GM12874 (cell line): ENCODE data around the gene ALS2.

Experiments used
- TF ChIP-seq, protein P1 (sequence below): IDR thresholded peaks from 2 replicates; pipeline ENCODE4 v1.5.1; 2011; ENCODE audit warnings: low read depth, mild to moderate bottlenecking, control low read depth, low read length, moderate library complexity; ENCODE audit not compliant: insufficient read depth

The ALS2 gene

DNA sequence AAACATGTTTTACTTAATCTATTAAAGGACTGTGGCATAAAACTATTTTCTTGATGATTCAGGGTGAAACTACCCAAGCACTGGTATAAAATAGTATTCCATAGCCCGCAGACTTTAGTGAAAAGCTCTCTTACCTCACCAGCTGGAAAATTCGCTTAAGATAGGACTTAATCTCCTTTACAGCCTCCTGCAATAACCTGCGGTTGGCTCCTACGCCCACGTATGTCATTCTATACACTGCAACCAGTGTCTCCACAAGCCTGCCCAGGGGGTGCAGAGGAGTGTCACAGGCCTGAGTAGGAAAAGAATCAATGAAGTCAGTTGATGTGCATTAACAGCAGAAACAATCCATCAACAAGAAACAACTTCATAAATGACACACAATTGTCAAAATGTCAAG is 71.0 kb downstream of the ALS2 start:
- TF ChIP-seq, protein P1, sequence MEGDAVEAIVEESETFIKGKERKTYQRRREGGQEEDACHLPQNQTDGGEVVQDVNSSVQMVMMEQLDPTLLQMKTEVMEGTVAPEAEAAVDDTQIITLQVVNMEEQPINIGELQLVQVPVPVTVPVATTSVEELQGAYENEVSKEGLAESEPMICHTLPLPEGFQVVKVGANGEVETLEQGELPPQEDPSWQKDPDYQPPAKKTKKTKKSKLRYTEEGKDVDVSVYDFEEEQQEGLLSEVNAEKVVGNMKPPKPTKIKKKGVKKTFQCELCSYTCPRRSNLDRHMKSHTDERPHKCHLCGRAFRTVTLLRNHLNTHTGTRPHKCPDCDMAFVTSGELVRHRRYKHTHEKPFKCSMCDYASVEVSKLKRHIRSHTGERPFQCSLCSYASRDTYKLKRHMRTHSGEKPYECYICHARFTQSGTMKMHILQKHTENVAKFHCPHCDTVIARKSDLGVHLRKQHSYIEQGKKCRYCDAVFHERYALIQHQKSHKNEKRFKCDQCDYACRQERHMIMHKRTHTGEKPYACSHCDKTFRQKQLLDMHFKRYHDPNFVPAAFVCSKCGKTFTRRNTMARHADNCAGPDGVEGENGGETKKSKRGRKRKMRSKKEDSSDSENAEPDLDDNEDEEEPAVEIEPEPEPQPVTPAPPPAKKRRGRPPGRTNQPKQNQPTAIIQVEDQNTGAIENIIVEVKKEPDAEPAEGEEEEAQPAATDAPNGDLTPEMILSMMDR, result no peak

DNA sequence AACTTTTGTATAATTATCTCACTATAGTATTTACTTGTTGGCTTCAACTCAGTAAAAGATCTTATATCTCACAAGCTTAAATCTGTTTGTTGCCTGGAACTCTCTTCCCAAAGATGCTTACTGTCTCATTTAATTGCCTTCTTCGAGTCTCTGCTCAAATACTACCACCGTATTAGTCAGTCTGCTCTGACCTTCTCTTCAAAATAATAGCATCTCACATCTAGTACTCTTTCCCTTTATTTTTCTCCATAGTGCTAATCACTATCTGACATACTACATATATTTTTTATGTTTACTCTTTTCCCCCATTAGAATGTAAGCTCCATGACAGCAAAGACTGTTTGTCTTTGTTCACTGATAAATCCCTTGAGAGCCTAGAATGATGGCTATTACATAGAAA is 71.7 kb downstream of the ALS2 start:
- TF ChIP-seq, protein P1, result no peak

DNA sequence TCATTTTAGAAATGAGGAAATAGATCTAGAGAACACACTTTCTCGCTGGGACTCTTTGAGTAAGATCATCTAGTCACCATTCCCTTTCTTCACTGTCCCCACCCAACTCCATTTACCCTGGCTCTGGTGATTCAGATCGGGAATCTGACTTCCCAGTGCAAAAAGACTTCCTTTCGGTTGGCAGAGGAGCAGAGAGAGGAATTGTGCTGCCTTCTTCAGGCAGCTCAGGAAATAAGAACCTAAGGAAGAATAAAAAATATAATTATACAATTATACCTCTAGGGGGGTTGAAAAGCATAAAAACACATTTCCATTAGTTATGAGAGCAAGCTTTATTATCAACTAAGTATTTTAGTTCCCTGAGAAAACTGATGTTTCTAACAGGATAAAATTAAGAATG is 73.0 kb downstream of the ALS2 start:
- TF ChIP-seq, protein P1, result no peak

DNA sequence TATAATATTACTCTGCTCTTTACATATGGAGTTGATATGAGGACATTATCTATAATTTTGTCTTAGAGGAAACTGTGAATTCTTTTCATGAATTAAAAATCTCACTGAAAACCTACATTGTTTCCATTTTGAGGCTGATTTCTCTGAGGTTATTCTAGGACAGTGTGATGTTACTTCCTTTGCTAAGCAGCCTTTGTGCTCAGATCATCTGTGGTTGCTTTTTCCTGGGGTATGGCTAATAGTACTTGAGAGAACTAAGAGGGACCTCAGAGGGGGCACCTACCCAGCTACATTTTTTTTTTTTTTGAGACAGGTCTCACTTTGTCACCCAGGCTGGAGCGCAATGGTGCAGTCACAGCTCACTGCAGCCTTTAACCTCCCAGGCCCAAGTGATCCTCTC is 73.6 kb downstream of the ALS2 start:
- TF ChIP-seq, protein P1, result no peak

DNA sequence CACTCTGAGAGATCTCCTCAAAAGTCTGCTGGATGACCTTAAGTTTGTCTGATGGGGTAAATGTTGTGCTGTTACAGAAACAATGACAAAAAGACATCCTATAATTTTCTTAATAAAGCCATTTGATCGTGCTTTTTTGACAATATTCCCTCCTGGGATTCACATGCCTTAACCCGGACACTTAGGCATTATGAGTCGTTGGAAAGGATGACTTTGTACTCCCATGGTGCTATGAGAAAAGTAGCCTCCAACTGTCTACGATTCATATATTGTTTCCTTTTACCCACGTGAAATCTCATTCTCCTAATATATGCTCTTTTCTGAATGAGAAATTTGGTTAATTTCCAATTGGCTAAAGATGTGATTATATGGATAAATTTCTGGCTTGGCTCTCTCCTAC is 76.2 kb downstream of the ALS2 start:
- TF ChIP-seq, protein P1, result no peak

DNA sequence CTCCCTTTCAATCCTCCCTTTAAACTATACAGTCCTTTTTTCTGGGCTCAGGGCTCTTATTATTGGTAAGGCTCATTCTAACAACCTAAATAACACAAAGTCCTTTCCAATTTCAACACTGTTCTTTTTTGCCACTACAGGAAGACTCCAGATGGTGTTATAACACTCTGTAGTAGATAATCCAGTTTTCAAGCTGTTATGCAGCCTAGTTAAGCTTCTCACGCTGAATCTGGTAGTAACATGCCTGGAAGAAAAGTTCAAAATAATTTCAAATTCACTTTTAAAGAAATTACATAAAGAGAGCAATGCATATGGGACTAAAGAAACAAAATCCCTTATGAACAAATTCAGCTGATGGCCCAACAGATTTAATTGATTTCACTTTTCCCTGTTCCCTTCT is 79.1 kb downstream of the ALS2 start:
- TF ChIP-seq, protein P1, result no peak

DNA sequence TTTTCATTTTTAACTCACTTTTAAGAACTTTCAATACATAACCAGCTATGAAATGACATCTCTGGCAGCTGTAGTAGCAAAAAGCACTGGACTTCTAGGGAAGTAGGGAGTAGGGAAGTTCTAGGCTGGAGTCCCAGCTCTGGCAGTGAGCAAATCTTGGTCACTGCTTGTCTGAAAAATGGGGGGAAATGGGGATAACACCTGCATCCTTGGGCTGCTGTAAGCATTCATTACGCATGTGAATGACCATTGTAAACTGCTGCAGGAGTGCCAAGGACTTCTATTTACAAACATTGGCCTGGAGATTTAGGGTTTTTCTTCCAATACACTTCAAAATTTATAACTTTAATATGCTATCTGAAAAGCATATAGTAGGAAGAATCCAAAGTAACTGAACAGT is 81.3 kb downstream of the ALS2 start:
- TF ChIP-seq, protein P1, result no peak

DNA sequence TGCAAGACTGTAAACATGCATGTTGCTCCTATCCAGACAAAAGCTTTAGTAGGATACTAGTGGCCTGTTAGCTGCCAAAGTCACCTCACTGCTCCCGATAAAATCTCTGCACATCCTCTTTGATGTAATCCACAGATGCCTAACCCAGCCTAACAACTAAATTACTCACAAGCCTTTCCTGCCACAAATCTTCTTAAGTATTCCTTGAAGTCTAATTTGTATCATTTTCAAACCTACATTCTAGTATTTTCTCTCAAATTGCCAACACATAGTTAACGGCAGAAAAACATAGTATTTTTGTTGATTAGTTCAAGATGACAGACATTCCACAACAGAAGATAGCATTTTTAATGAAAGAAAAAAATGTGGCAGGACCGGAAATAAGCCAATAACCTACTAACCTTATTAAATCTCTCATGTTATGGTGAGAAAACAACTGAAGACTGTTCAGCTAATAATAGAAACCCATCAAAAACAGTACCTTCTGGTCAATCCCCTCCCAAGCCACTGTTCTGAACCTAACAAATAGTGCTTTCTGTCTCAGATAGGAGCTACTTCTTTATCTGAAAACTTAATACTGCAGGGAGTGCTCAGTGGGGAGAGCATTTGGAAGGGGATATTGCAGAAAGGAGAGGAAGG is 82.0 kb downstream of the ALS2 start, which contains the start of gene MPP4:
Gene MPP4 (minus strand): TSS at position 57 of the 639 bp plus-strand sequence. CDS start 4,690 bp downstream, outside the sequence.
- TF ChIP-seq, protein P1, result no peak
